ENCODE data around the gene WWOX.

WWOX gene

GRCh38 chr16:78142788-78143187 lies 43.3 kb downstream of the WWOX start:
- DNase-seq (ENCODE audit: low read depth in 2 of 2), result no peak

- DNase-seq (ENCODE audit: low read depth in 2 of 2), result no peak
These were observed 47.4 kb downstream of the WWOX start for GRCh38 chr16:78146807-78147206.

GRCh38 chr16:78147911-78148401 lies 48.5 kb downstream of the WWOX start:
- no peak for DNase-seq (ENCODE audit: low read depth in 2 of 2)

GRCh38 chr16:78150233-78150632 lies 50.8 kb downstream of the WWOX start:
- no peak for DNase-seq (ENCODE audit: low read depth in 2 of 2)

GRCh38 chr16:78154729-78155461 lies 55.4 kb downstream of the WWOX start:
- DNase-seq (ENCODE audit: low read depth in 2 of 2), result no peak

GRCh38 chr16:78155791-78156345 lies 56.4 kb downstream of the WWOX start:
- no peak for DNase-seq (ENCODE audit: low read depth in 2 of 2)

- no peak for DNase-seq (ENCODE audit: low read depth in 2 of 2)
These were observed 61.7 kb downstream of the WWOX start for GRCh38 chr16:78161023-78161729.

- DNase-seq (ENCODE audit: low read depth in 2 of 2), result no peak
These were observed 64.6 kb downstream of the WWOX start for GRCh38 chr16:78163772-78164670.

GRCh38 chr16:78170494-78170933 lies 71.1 kb downstream of the WWOX start:
- DNase-seq (ENCODE audit: low read depth in 2 of 2), result no peak

GRCh38 chr16:78175287-78175686 lies 75.8 kb downstream of the WWOX start:
- no peak for DNase-seq (ENCODE audit: low read depth in 2 of 2)

GRCh38 chr16:78176435-78176834 lies 77.0 kb downstream of the WWOX start:
- DNase-seq (ENCODE audit: low read depth in 2 of 2), result no peak

- no peak for DNase-seq (ENCODE audit: low read depth in 2 of 2)
These were observed 77.8 kb downstream of the WWOX start for GRCh38 chr16:78177218-78177617.

GRCh38 chr16:78177987-78178386 lies 78.5 kb downstream of the WWOX start:
- DNase-seq (ENCODE audit: low read depth in 2 of 2), result no peak

- no peak for DNase-seq (ENCODE audit: low read depth in 2 of 2)
These were observed 80.2 kb downstream of the WWOX start for GRCh38 chr16:78179666-78180065.

GRCh38 chr16:78180349-78180748 lies 80.9 kb downstream of the WWOX start:
- DNase-seq (ENCODE audit: low read depth in 2 of 2), result no peak

GRCh38 chr16:78183437-78184237 lies 84.2 kb downstream of the WWOX start:
- no peak for DNase-seq (ENCODE audit: low read depth in 2 of 2)

- no peak for DNase-seq (ENCODE audit: low read depth in 2 of 2)
These were observed 85.1 kb downstream of the WWOX start for GRCh38 chr16:78184238-78185183.

- no peak for DNase-seq (ENCODE audit: low read depth in 2 of 2)
These were observed 89.7 kb downstream of the WWOX start for GRCh38 chr16:78189121-78189520.

- no peak for DNase-seq (ENCODE audit: low read depth in 2 of 2)
These were observed 93.5 kb downstream of the WWOX start for GRCh38 chr16:78192734-78193488.

Data from activated CD8-positive, alpha-beta memory T cell treated with anti-CD3 and anti-CD28 coated beads for 4 hours (primary cell).